8988T (cell line): ENCODE measurements around the gene OR6C2.
"Not testable (repeated sequence)": the region's sequence is repeated elsewhere in the genome, so short reads cannot be mapped to it uniquely, and the experiment has no call there.

ENCODE experiments used
- DNase-seq: peaks from one replicate; pipeline ENCODE4 v3.0.0; 2011

Gene OR6C2

GRCh38 chr12:55479136-55479535 lies 35.3 kb downstream of the OR6C2 start:
- not testable (repeated sequence) for DNase-seq

DNA sequence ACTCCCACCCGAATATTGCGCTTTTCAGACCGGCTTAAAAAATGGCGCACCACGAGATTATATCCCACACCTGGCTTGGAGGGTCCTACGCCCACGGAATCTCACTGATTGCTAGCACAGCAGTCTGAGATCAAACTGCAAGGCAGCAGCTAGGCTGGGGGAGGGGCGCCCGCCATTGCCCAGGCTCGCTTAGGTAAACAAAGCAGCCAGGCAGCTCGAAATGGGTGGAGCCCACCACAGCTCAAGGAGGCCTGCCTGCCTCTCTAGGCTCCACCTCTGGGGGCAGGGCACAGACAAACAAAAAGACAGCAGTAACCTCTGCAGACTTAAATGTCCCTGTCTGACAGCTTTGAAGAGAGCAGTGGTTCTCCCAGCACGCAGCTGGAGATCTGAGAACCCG lies 40.4 kb downstream of the OR6C2 start:
- DNase-seq, result not testable (repeated sequence)

DNA sequence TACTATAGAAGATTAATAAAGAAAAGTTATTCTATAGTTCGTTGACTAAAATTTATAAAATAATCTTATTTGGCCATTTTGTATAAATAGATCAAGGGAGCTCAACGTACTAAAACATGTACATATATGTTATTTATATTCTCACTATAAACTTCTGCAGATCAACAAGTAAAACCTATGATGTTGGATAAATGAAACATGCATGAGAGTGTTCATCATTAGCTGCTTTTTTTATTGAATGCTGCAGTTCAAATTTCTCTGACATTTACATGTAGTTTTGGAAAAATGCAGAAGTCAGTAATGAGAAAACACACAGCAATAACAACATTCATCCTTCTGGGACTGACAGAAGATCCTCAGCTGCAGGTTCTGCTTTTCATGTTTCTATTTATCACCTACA lies 48.2 kb downstream of the OR6C2 start, which contains the start of gene OR6C68:
Gene OR6C68, plus strand, starts transcription at position 301 of the 400 bp plus-strand sequence. Its CDS starts 0 bp downstream, at position 301.
- DNase-seq, result no peak

DNA sequence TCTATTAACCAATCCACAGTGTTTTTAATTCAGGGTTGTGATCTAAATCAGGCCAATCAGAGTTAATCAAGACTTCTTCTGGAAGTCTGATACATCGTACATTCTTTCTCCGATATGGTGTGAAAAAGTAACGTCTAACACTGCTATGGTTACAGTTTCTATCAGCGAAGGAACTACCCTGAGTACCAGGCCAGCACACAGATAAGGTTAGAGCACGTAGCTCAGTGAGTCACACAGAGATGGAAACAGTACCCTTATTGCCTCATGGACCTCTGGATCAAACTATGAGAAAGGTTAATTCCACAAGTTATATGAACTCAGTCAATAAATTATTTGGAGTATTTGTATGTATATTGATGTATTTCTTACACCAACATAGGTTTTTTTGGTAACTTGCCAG lies 51.6 kb downstream of the OR6C2 start:
- no peak for DNase-seq

- no peak for DNase-seq
Measured at GRCh38 chr12:55499231-55499630, 55.4 kb downstream of the OR6C2 start.

DNA sequence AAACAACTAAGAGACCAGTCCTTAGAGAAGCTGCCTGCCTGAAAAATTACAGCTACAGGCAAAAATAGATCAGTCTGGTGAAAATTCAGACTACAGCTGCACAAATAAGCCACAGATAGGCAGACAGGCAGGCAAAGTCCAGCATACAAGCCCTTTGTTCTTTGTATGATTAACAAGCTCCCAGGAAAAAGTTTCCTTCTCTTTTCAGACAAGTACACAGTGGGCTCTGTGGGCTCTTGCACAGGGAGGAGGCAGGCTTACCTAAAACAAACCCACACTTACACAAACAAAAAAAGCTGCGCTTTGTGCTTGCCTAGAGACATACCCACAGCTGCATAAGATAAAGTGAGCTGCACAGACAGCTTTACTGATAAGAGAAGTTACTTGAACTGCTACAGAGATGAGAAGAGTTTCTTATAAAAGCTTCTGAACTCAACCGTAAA lies 56.0 kb downstream of the OR6C2 start:
- DNase-seq, result no peak

DNA sequence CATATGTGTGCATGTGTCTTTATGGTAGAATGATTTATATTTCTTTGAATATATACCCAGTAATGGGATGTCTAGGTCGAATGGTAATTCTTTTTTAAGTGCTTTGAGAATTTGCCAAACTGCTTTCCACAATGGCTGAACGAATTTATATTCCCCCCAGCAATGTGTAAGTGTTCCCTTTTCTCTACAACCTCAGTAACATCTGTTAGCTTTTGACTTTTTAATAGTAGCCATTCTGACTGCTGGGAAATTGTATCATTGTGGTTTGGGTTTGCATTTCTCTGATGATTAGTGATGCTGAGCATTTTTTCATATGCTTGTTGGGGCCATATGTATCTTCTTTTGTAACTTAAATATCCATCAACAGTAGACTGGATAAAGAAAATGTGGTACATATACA lies 57.7 kb downstream of the OR6C2 start:
- no peak for DNase-seq
